Erythroblast (primary cell): ENCODE results near the gene PKMYT1.
A peak's percentile ranks its signal among the peaks of the same experiment; 100 is the strongest.

Source experiments
- DNase-seq, 2 experiments: peaks; one replicate each; lab custom pipeline; 2025; lab: John Stamatoyannopoulos, UW
- GATA1 ChIP-seq: IDR thresholded peaks from 2 replicates; pipeline ENCODE4 v1.6.1; 2011; ENCODE audit warnings: low read depth, mild to moderate bottlenecking, control low read depth, low read length, moderate library complexity
- POLR2A ChIP-seq: IDR thresholded peaks from 2 replicates; pipeline ENCODE4 v1.6.1; 2011; ENCODE audit warnings: mild to moderate bottlenecking, low read length

Gene PKMYT1

GRCh38 chr16:3022684-3023414 lies 42.6 kb upstream of the PKMYT1 start:
- DNase-seq: peak in 1 of 2 experiments; percentile 46
- TF ChIP-seq POLR2A: no peak
- no peak for TF ChIP-seq GATA1

- TF ChIP-seq POLR2A (no peak), GATA1 (no peak)
- DNase-seq: peak; percentile 75 to 91
Observed at GRCh38 chr16:3022208-3022683, 42.0 kb upstream of the PKMYT1 start.

GRCh38 chr16:3021449-3022207 lies 41.4 kb upstream of the PKMYT1 start:
- DNase-seq: peak; percentile 83 to 87
- TF ChIP-seq POLR2A (no peak), GATA1 (no peak)

GRCh38 chr16:3020604-3021448 lies 40.6 kb upstream of the PKMYT1 start:
- peak; percentile 69 to 84 for DNase-seq
- TF ChIP-seq GATA1 (no peak), POLR2A (peak; percentile 45)

- DNase-seq: peak; percentile 86 to 91
- TF ChIP-seq POLR2A (peak; percentile 73), GATA1 (no peak)
Observed at GRCh38 chr16:3020247-3020603, 40.0 kb upstream of the PKMYT1 start, which contains the start of gene TNFRSF12A. TSS of gene TNFRSF12A (plus strand) at chr16:3020368. CDS start at chr16:3020398, 30 bp downstream.

- TF ChIP-seq GATA1: no peak
- no peak for TF ChIP-seq POLR2A
- DNase-seq: no peak
Observed at GRCh38 chr16:3019594-3020246, 39.5 kb upstream of the PKMYT1 start.

GRCh38 chr16:3017794-3018506 lies 37.7 kb upstream of the PKMYT1 start, which contains the start of gene CLDN6:
TSS of gene CLDN6 (minus strand) at chr16:3018183. CDS start at chr16:3016021, 2,162 bp downstream.
- DNase-seq: peak; percentile 67 to 70
- TF ChIP-seq GATA1 (no peak), POLR2A (no peak)

- no peak for TF ChIP-seq GATA1
- TF ChIP-seq POLR2A: no peak
- DNase-seq: no peak
Observed at GRCh38 chr16:3017344-3017743, 37.1 kb upstream of the PKMYT1 start.

GRCh38 chr16:3015865-3016521 lies 35.7 kb upstream of the PKMYT1 start:
- TF ChIP-seq GATA1 (no peak), POLR2A (no peak)
- DNase-seq: peak; percentile 65 to 84

- TF ChIP-seq GATA1: no peak
- no peak for DNase-seq
Observed at GRCh38 chr16:3014971-3015370, 34.7 kb upstream of the PKMYT1 start.

- no peak for DNase-seq
- TF ChIP-seq POLR2A (no peak), GATA1 (no peak)
Observed at GRCh38 chr16:3013998-3014690, 33.9 kb upstream of the PKMYT1 start.

GRCh38 chr16:3013491-3013951 lies 33.3 kb upstream of the PKMYT1 start:
- TF ChIP-seq GATA1 (no peak), POLR2A (no peak)
- DNase-seq: no peak
